ENCODE results near the gene IER2.

DNA sequence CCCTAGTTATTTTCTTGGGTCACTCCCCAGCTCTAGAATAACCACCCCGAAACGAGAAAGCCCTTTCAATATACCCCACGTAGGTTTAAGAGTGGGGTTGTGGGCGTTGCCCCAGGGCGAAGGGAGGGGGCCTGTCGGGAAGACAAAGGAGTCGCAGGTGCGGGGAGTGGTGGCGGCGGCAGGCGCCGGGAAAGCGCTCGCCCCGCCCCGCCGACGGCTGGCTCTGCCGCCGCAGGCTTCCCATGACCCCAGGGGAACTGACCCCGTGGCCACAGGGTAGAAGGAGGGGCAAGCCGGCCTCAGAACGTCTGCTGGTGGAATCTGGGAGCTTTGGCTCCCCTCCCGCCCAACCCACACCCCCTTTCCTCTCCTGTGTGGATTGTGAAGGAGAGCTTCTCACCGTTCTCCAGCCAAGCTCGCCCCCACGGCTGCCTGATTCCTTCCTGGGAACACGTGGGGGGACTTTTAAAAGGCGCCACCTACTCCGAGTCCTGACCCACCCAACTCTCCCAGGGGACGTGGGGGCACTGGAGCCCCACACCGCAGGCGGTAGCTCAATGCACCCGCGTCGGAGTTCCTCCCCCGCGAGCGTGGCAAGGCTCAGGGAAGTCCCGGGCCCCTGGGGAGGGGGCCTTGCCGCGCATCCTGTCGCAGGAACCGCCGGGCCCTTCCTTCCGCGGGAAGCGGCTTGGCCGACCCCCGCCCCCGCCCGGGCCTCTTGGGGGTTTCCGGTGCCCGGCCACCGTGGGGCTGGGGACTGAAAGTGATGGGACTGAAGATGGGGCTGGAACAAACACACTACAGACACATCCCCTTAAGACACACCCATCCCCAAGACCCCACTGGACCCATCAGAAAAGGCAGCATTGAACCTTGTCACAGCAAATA lies 5.5 kb downstream of the IER2 start:
- TF ChIP-seq CTCF (IDR thresholded peaks at IDR 0.05; ENCODE audit: low read depth, low read length) (no peak), EZH2phosphoT487 (IDR thresholded peaks at IDR 0.05; ENCODE audit: low read depth) (no peak)

All from OCI-LY3 (cell line).